ENCODE measurements around the gene KNSTRN.
A peak's percentile ranks its signal among the peaks of the same experiment; 100 is the strongest.

KNSTRN gene

DNA sequence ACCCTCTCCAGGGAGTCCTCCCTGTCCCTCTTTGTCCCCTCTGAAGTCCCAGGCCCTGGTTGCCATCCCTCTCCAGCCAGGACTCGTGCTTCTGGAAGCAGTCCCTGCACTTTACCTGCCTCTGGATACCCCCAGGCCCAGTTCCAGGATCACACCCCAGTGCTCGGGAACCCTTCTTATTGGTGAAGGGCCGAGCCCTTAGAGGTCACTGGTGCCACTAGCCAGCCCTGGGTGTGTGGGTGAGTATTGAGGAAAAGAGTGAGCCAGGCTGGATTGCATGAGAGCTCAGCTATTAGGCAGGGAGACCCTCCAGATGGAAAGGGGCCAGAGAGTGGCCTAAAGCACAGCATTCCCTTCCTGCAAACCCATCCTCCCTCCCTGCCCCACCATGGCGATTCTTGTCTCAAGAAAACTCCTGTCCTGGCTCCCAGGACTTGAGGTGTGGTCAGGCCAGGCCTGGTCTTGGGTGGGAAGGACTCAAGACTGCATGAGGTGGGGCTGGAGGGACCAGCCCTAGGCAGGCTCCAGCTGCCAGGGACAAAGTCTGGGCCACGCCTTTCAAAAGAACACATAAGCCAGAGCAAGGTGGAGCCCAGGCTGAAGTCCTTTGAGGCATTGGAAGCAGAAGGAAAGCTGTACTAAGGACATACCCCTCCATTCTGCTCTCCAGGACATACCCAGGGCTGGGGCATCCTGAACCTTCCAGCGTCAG lies 36.5 kb upstream of the KNSTRN start:
- no peak for DNase-seq

DNA sequence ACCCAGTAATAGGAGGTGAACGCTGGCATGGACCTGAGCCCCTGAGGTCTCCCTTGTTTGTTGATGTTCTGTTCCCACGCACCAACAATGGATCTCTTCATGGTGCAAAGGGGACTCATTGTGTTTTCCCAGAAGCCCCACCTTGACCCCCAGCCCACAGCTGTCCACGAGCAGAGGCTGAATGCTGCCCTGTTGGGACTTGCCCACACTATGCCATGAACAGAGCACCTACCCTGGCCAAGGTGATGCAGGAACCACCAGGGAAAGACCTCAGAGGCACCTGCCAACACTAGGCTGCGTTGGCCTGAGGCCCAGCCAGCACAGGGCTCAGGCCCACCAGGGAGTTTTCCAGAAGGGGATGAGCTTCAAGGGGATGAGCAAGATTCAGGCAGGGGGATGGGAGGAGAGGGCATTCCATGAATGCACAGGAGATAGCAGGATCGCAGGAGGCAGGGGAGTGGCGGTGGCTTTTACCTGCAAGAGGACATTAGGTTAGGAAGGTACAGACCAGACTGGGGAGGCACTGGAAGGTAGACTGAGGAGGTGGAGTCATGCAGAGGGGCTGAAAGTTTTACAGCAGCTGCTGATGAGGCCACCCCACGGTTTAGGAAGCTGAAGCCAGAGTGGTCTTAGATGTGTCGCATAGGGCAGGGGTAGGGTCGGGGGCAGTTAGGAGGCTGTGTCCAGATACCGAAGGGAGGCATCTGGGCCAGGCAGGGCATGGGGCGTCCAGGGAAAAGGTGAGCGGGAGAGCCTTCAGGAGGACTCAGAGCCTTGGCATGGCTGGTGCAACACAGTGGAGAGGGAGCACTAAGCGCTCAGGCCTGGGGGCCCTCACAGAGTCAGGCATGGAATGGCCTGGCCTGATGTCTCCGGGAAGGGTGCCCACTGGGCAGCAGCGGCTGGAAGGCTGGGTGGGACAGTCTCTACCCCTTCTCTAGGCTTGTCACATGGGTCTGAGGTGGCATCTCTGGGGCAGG lies 35.7 kb upstream of the KNSTRN start:
- DNase-seq: no peak

DNA sequence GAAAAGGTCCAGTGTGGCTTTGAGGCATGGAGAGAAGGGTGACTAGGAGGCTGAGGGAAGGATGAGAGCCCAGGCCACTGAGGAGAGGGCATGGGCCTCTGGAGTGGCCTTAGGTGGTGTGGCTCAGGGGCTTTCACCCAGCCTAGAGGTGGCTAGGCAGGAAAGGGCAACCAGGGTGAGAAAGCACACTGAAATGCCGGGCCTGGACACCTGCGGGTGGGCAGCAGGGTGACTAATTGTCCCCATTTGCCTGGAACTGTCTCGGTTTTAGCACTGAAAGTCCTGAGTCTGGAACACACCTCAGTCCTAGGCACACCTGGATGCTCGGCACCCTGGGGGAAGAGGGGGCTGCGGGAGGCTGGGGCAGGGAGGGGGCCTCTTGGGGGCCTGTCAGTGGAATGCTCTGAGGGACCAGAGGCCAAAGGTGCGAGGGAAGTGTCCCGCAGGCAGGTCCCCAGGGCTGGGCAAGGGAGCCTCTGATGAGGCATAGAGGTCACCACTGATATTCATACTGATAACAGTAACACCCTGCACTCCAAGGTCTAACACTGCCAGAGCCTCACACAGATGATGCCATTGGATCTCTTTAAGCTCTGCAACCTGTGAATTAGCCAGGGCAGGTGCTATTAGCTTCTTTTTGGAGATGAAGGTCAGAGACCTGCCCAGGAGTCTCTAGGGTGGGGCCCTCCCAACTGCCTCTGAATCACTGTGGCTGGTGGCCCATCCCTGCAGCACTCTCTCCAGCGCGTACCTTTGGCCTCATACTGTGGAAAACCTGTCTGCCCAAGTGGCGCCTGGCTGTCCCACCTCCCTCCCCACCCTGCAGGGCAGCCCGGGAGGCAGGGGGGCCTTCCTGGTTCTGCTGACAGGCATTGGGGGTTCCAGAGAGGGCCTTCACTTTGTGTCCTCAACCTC lies 34.7 kb upstream of the KNSTRN start:
- no peak for DNase-seq

DNA sequence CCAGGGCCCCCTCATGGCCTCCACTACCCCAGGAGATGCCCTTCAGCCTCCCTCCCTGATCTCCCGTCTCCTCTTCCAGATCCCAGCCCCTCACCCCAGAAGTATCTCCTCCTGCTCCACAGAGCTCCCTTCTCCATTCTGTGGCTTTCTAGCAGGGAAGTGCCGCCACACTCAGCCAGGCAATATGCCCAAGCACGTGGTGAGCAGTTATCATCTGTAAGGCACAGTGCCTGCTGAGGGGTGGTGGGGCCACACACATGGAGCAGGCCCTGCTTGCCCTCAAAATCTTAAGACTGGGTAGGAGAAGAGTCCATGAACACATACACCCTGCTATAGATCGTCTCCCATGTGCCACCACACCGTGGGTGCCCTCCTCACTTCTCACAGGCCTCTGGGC lies 34.0 kb upstream of the KNSTRN start:
- DNase-seq: no peak

DNA sequence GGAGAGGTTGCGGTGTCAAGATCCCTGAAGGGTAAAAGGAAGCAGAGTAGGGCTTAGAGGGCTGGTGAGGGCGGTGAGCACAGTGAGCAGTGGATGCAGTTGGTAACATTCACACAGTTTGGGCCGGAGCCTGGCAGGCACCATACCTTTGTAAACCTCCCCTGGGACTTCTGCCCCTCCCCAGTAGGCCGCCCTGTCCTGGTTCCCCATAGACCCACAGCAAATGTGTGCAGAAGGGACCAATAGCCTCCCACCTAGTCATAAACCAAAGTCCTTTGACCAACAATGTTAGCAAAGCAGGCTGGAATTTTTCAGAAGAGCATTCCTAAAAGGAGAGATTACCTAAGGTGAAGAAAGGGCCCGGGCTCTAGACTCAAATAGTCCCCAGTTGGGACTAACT lies 33.4 kb upstream of the KNSTRN start:
- DNase-seq: no peak

DNA sequence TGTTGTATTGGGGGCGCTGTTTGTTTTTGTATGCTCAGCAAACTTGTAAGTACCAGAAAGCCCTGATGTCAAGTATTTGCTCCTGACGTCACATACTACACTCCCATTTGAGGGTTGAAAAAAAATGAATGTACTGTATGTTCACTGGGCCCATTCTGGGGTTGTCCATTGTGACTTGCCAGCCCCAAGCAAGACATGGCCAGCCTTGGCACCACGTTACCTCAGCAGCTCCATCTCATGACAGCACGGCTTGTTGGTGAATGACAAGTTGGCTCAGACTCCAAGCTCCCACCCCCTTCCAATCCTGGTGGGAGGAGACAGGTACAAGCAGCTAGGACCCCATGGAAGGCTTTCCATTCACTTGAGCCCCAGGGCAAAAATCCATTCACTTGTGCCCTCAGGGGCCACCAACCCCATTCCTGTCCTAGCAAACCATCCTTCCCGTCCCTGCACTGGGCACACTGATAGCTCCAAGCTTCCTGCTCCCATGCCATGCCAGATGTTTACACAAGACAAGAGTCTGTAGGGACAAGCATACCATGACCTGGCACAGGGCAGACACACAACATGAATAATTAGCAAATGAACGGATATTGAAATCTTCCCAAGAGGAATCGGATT lies 30.1 kb upstream of the KNSTRN start:
- no peak for DNase-seq

DNA sequence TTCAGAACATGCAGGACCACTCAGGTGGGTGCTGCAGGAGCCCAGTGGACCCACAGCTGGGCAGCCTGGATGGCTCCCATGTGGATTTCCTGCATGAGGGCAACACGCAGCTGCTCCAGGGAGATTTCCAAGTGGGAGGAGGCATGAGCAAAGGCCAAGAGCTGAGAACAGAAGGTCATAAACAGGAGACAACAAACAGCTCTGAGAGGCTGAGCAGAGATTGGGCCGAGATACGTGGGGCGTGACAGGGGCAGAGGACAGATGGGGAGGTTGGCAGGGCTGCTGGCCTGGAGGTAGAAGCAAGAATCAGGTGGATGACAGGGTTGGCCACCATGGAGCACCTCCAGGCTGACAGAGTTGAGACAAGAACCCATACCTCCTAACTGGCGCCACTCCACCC lies 28.8 kb upstream of the KNSTRN start:
- DNase-seq: no peak

DNA sequence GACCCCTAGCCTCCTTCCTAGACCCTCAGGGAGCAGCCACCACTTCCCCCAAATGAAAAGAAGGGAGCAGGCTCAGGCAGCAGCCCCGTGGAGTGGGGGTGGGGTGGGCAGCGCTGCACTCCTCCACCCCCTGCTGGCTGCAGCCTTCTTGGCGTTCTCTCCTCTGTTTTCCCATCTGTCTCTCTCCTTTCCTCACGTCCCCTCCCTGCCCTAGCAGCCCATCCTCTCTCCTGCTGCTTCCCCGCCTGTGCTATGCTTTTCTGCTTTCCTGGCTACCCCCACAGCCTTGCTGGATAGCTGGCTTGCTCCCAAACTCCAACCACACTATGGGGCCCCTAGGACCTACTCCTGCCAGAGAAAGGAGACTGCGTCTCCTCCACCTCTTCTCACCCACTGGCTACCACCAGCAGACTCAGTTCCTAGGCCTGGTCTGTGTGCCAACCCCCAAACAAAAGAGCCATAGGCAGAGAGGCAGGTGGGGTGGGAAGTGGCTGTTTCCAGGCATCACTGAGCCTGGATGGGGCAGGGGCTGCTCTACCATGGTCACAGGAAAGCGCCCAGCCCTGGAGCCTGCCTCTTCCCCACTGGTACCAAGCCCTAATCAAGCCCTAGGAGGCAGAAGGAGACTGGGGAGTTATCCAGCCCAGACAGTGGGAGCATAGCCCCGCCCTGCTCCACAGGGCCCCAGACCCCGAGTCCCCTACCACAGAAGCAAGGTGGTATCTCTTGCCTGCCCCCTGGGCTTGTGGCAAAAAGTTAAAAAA lies 27.9 kb upstream of the KNSTRN start:
- DNase-seq: no peak

DNA sequence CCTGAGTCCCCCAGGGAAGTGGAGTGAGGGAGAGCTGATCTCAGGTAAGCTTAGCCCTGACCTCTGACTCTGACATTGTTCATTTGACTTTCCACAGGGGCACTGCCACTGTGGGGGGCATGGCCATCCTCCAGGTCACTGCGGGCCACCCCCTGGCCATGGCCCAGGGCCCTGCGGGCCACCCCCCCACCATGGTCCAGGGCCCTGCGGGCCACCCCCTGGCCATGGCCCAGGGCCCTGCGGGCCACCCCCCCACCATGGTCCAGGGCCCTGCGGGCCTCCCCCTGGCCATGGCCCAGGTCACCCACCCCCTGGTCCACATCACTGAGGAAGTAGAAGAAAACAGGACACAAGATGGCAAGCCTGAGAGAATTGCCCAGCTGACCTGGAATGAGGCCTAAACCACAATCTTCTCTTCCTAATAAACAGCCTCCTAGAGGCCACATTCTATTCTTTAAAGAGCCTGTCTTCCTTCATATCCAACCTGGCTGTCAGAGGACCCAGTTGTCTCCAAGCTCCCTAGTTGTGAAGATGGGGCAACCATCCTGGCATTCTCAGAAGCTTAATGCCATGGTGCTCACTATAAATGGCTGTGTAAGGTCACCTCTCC lies 26.4 kb upstream of the KNSTRN start:
- DNase-seq: no peak

DNA sequence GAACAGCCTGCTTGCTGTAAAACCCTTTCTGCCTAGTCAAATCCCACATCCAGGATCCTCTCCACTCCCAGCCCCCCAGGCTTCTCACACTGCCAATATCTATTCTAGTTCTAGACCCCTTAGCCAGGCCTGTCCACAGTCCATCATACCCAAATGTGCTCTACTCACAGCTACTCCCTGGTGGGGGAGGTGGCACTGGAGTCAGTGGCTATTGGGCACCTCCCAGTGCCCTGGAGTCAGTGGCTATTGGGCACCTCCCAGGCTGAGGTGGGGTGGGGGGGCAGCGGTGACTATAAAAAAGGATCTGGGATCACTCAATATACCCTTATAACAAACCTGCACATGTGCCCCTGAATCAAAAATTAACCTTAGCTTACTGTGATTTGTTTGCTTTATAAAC lies 25.3 kb upstream of the KNSTRN start:
- DNase-seq: no peak

DNA sequence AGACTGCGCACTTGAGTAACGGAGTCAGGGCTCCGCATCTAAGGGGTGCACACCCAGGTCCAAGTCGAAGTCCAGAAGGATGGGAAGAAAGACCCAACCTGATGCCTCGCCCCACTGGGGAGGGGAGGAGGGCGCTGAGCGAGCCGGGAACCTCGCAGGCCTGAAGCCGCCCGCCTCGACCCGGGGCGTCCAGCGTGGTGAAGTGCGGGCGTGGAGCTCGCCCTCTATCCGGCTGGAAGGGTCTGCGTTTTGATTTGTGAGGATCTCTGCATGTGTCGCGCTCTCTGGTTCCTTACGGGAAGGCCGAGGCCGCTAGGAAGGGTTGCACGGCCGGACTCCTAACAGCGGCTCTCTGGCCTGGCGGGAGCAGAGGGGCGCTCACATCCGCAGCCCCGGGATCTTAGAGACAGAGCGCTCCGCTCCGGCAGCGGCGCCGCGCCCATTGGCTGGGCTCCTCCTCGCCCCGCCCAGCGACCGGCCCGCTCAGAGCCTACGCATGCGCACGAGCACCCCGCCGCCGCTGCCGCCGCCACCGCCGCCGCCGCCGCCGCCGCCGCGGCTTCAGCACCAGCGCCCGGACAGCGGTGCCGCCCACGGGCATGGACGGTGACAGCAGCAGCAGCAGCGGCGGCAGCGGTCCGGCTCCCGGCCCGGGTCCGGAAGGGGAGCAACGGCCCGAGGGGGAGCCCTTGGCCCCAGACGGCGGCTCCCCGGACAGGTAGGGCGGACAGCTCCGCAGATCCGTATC lies 24.6 kb upstream of the KNSTRN start, which contains the start of gene DISP2:
TSS of gene DISP2 (plus strand) at position 497 of the 748 bp plus-strand sequence. CDS start at position 600, 103 bp downstream.
- peak; percentile 88 to 92 for DNase-seq

DNA sequence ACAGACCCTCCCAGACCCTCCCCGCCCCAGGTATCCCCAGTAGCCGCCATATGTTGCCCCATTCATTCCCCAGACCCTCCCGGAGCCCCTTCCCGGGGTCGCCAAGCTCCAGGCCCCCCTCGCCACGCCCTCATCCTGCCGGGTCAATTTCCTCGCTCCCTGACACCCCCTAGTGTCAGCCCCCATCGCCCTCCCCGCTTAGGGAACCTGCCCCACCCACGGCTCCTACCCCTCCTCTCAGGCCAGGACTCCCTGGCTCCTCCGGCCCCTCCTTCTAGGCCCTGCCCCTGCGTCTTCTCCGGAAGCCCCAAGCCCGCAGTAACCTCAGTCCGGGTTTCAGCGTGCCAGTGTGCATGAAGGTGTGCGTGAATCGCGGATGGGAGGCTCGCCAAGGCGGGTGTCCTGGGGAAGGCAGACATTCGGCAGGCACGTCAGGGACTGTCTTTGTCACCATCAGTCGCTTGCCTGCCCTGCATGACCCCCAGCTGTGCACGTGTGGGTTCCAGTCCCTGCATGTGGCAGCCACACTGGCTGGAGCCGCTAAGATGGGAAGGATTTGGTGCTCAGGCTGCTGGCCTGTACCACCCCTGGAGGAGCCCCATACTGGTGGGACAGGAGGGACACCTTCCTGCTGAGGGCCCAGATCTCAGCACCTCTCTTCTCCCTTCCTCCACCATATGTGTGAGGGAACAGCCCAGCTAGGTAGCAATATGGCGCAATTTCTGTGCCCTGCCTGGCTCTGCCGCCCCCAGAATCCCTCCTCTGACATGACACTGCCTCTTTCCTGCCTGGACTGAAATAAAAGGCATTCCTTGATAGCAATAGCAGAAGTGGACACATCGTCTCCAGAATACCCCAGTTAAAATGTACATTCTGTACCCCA lies 23.8 kb upstream of the KNSTRN start:
- peak in 1 of 2 donors; percentile 32 for DNase-seq

DNA sequence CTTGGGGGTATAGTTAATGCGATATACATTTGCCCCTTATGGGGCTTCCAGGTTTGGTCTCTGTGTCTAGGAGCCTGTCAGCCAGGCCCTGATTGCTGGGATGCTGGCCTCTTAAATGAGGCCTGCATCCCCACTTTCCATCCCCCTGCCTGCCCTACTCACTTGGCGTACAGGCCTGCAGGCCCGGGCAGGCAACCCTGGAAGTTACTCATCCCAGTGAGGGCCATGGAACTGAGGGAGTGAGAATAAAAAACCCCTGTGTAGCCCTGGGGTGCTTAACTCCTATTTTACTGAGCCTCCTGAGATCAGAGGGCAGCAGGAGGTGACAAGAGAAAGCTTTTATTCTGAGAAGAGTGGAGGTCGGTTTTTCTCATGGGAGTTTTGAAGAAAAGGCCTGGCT lies 22.5 kb upstream of the KNSTRN start:
- no peak for DNase-seq

DNA sequence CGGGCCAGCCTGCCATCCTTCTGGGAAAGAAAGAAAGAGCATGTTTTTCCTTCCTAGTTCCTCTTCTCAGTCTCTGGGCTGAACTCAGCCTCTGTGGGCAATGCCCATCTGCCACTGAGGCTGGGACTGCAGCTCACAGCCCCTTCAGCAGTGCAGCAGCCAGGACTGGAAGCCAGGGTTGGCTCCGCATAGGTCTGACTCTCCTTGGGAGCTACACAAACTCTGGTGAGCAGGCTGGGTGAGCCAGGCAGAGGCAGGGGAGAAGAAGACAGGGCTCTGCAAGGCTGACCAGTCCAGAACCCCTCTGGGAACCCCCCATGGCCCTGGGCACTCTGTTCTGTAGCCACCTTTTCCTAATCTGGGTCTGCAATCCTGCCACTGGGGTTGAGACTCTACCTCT lies 20.9 kb upstream of the KNSTRN start:
- no peak for DNase-seq

DNA sequence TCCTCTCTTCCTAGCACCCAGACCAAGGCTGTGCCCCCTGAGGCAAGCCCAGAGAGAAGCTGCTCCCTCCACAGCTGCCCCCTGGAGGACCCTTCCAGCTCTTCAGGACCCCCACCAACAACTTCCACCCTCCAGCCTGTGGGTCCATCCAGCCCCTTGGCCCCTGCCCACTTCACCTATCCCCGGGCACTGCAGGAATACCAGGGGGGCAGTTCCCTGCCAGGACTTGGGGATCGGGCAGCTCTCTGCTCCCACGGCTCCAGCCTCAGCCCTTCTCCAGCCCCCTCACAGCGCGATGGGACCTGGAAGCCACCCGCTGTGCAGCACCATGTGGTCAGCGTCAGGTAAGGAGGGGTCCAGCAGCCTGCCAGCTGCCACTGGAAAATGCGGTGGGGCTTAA lies 18.9 kb upstream of the KNSTRN start:
- DNase-seq: no peak

DNA sequence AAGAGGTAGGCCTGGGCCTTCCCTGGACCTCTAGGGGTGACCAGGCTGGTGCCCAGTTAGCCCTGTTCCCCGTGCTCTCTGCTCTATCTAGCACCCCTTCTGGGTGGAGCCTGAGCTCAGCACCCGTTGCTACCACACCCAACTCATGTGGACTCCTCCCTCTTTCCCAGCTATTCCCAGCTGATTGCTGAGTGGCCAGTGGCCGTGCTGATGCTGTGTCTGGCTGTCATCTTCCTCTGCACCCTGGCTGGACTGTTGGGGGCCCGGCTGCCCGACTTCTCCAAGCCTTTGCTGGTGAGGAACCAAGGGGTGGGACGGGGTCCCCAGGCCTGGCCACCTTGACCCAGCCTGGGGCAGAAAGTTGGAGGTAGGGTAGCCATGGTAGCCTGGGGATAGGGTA lies 18.3 kb upstream of the KNSTRN start:
- DNase-seq: no peak

DNA sequence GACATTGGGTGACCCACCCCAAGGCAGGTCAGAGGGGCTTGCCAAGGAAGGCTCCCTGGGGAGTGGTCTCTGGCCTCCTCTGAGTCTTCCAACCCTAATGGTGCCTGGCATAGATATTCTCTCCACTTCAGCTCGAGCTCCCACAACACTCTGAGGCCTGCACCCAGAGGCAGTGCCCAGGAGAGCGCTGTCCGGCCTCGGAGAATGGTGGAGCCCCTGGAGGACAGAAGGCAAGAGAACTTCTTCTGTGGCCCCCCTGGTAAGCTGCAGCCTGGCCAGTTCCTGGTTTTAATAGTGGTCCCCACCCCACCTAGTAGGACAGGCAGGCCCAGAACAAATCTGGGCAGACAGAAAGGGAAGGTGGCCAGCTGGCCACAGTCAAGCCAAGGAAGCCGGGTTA lies 17.5 kb upstream of the KNSTRN start:
- no peak for DNase-seq

DNA sequence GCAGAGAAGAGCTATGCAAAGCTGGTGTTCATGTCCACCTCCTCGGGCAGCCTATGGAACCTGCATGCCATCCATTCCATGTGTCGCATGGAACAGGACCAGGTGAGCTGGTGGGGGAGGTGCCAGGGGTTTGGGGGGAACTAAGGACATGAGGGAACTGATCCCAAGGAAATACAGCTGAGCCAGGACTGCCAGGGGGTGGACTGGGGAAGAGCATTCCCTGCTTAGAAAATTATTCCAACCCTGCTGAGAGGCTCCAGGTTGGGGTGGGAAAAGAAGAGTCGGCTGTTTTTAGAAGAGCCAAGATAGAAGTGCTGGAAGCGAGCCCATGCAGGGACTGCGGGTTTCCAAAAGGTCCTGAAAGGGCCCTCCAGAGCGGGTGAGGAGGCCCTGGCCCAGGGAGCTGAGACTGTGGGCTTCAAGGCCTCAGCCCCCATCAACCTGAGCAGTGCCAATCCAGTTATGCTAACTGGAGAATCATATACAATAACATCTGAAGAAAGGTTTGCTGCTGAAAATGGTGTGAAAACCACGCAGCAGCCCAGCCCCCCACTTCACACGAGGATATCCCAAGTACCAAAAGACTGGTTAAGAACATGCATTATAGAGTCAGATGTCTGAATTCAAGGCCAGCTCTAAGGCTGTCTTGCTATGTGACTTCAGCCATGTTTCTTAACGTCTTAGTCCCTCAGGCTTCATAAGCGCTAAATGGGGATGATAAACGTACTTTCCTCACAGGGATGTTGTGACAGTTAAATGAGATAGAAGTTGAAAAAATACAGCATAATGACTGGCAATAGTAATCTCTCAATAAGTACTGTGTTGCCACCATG lies 16.7 kb upstream of the KNSTRN start:
- no peak for DNase-seq
